Measurements from ENCODE around the gene FMN1. TPM values are rescaled to one million over a fixed set of nuclear protein-coding genes. Genes with fewer than 3 reads are reported as not detected.

FMN1 gene
- total and polyA plus RNA-seq, 2 experiments from 2014 or later: 0.93 to 2.2 TPM

GRCh38 chr15:32886459-32886858, 308.1 kb downstream of the FMN1 start:
- in situ Hi-C loops (cut with MboI): no loop called here

GRCh38 chr15:32885713-32886112, 308.8 kb downstream of the FMN1 start:
- 39 to 43% methylated on average over 5 of the region's 5 CpGs for WGBS, 2 experiments (ENCODE audit: low coverage in 1 of 2, low lambda C conversion rate in 2 of 2, missing lambda C conversion rate in 2 of 2)
- no peak for DNase-seq
- TF ChIP-seq EZH2phosphoT487 (IDR thresholded peaks at IDR 0.05; ENCODE audit: insufficient read depth, low read depth) (no peak), EZH2 (IDR thresholded peaks at IDR 0.05; ENCODE audit: insufficient read depth, poor library complexity, severe bottlenecking) (no peak)
- H3K79me2 ChIP-seq (ENCODE audit: insufficient read depth): no peaks in the 10 kb centered on the region
- H3F3A ChIP-seq (ENCODE audit: insufficient read depth): peaks cover 23% of the 10 kb centered on the region
- no peaks in the 10 kb centered on the region for H4K20me1 ChIP-seq (ENCODE audit: insufficient read depth)
- no peaks in the 10 kb centered on the region for H3K36me3 ChIP-seq (ENCODE audit: low read depth)
- no peak overlapping the region; the same call in 1 of the 2 replicates for H2AFZ ChIP-seq
- H3K9me3 ChIP-seq (ENCODE audit: low read depth): no peaks in the 10 kb centered on the region
- H3K9me2 ChIP-seq (ENCODE audit: insufficient read depth): no peaks in the 10 kb centered on the region
- H3K4me1 ChIP-seq (ENCODE audit: insufficient read depth): peaks cover 26% of the 10 kb centered on the region
- no peak overlapping the region for H3K4me2 ChIP-seq (ENCODE audit: unreplicated experiment)
- H3K27ac ChIP-seq: no peak overlapping the region
- H3K9ac ChIP-seq: no peak overlapping the region
- in situ Hi-C loops (cut with MboI): no loop called here
- no peak overlapping the region for H3K4me3 ChIP-seq
- no peaks in the 10 kb centered on the region for H3K27me3 ChIP-seq (replicated peaks; ENCODE audit: insufficient read depth)

More at GRCh38 chr15:32886459-32886858, 308.1 kb downstream of the FMN1 start:
- Histone ChIP-seq H4K20me1 (ENCODE audit: insufficient read depth) (no peaks in the 10 kb centered on the region), H3K9ac (no peak overlapping the region), H3K36me3 (ENCODE audit: low read depth) (no peaks in the 10 kb centered on the region), H3K79me2 (ENCODE audit: insufficient read depth) (no peaks in the 10 kb centered on the region), H3K4me3 (no peak overlapping the region), H3K27me3 (replicated peaks; ENCODE audit: insufficient read depth) (no peaks in the 10 kb centered on the region), H3K27ac (no peak overlapping the region), H3K4me2 (ENCODE audit: unreplicated experiment) (no peak overlapping the region), H3F3A (ENCODE audit: insufficient read depth) (peaks cover 23% of the 10 kb centered on the region), H3K9me3 (ENCODE audit: low read depth) (no peaks in the 10 kb centered on the region), H3K4me1 (ENCODE audit: insufficient read depth) (peaks cover 26% of the 10 kb centered on the region), H2AFZ (no peak overlapping the region), H3K9me2 (ENCODE audit: insufficient read depth) (no peaks in the 10 kb centered on the region)
- 89 to 92% methylated on average over 7 of the region's 7 CpGs for WGBS, 2 experiments (ENCODE audit: low coverage in 1 of 2, low lambda C conversion rate in 2 of 2, missing lambda C conversion rate in 2 of 2)
- TF ChIP-seq EZH2 (IDR thresholded peaks at IDR 0.05; ENCODE audit: insufficient read depth, poor library complexity, severe bottlenecking) (no peak), EZH2phosphoT487 (IDR thresholded peaks at IDR 0.05; ENCODE audit: insufficient read depth, low read depth) (no peak)
- DNase-seq: no peak

GRCh38 chr15:32884146-32884545, 310.4 kb downstream of the FMN1 start:
- Histone ChIP-seq H3K27ac (no peak overlapping the region), H3K9me3 (ENCODE audit: low read depth) (no peaks in the 10 kb centered on the region), H3K4me2 (ENCODE audit: unreplicated experiment) (no peak overlapping the region), H3K9me2 (ENCODE audit: insufficient read depth) (no peaks in the 10 kb centered on the region), H3K4me3 (no peak overlapping the region), H3K79me2 (ENCODE audit: insufficient read depth) (no peaks in the 10 kb centered on the region), H3K4me1 (ENCODE audit: insufficient read depth) (peaks cover 31% of the 10 kb centered on the region), H3F3A (ENCODE audit: insufficient read depth) (peaks cover 22% of the 10 kb centered on the region), H3K9ac (no peak overlapping the region), H2AFZ (peak overlapping the region; percentile 23; the same call in 1 of the 2 replicates), H3K27me3 (replicated peaks; ENCODE audit: insufficient read depth) (no peaks in the 10 kb centered on the region), H4K20me1 (ENCODE audit: insufficient read depth) (no peaks in the 10 kb centered on the region), H3K36me3 (ENCODE audit: low read depth) (no peaks in the 10 kb centered on the region)
- DNase-seq: peak; percentile 39
- 36 to 45% methylated on average over 6 of the region's 6 CpGs for WGBS, 2 experiments (ENCODE audit: low coverage in 1 of 2, low lambda C conversion rate in 2 of 2, missing lambda C conversion rate in 2 of 2)
- TF ChIP-seq EZH2phosphoT487 (IDR thresholded peaks at IDR 0.05; ENCODE audit: insufficient read depth, low read depth): no peak
- TF ChIP-seq EZH2 (IDR thresholded peaks at IDR 0.05; ENCODE audit: insufficient read depth, poor library complexity, severe bottlenecking): no peak
- in situ Hi-C loops (cut with MboI): no loop called here

GRCh38 chr15:32882955-32883354, 311.6 kb downstream of the FMN1 start:
- Histone ChIP-seq H3K9me2 (ENCODE audit: insufficient read depth) (no peaks in the 10 kb centered on the region), H3K27ac (no peak overlapping the region), H4K20me1 (ENCODE audit: insufficient read depth) (no peaks in the 10 kb centered on the region), H2AFZ (no peak overlapping the region), H3K36me3 (ENCODE audit: low read depth) (no peaks in the 10 kb centered on the region), H3K4me2 (ENCODE audit: unreplicated experiment) (no peak overlapping the region), H3F3A (ENCODE audit: insufficient read depth) (peaks cover 10% of the 10 kb centered on the region; the same call in 1 of the 2 replicates), H3K9me3 (ENCODE audit: low read depth) (no peaks in the 10 kb centered on the region), H3K9ac (no peak overlapping the region), H3K27me3 (replicated peaks; ENCODE audit: insufficient read depth) (no peaks in the 10 kb centered on the region), H3K4me3 (no peak overlapping the region), H3K79me2 (ENCODE audit: insufficient read depth) (no peaks in the 10 kb centered on the region), H3K4me1 (ENCODE audit: insufficient read depth) (peaks cover 31% of the 10 kb centered on the region)
- TF ChIP-seq EZH2phosphoT487 (IDR thresholded peaks at IDR 0.05; ENCODE audit: insufficient read depth, low read depth) (no peak), EZH2 (IDR thresholded peaks at IDR 0.05; ENCODE audit: insufficient read depth, poor library complexity, severe bottlenecking) (no peak)
- DNase-seq: no peak
- in situ Hi-C loops (cut with MboI): no loop called here
- WGBS, 2 experiments (ENCODE audit: low coverage in 1 of 2, low lambda C conversion rate in 2 of 2, missing lambda C conversion rate in 2 of 2): 95 to 96% methylated on average over 4 of the region's 4 CpGs

- Histone ChIP-seq H3K9me3 (ENCODE audit: low read depth) (no peaks in the 10 kb centered on the region), H3K9me2 (ENCODE audit: insufficient read depth) (no peaks in the 10 kb centered on the region), H3K79me2 (ENCODE audit: insufficient read depth) (no peaks in the 10 kb centered on the region), H3K4me2 (ENCODE audit: unreplicated experiment) (no peak overlapping the region), H4K20me1 (ENCODE audit: insufficient read depth) (no peaks in the 10 kb centered on the region), H3K27ac (no peak overlapping the region), H3K4me1 (ENCODE audit: insufficient read depth) (peaks cover 32% of the 10 kb centered on the region), H3F3A (ENCODE audit: insufficient read depth) (peaks cover 7% of the 10 kb centered on the region; the same call in 1 of the 2 replicates), H3K27me3 (replicated peaks; ENCODE audit: insufficient read depth) (no peaks in the 10 kb centered on the region), H3K4me3 (no peak overlapping the region), H3K9ac (no peak overlapping the region), H3K36me3 (ENCODE audit: low read depth) (no peaks in the 10 kb centered on the region), H2AFZ (no peak overlapping the region)
- in situ Hi-C loops (cut with MboI): no loop called here
- no peak for TF ChIP-seq EZH2phosphoT487 (IDR thresholded peaks at IDR 0.05; ENCODE audit: insufficient read depth, low read depth)
- TF ChIP-seq EZH2 (IDR thresholded peaks at IDR 0.05; ENCODE audit: insufficient read depth, poor library complexity, severe bottlenecking): no peak
- WGBS, 2 experiments (ENCODE audit: low coverage in 1 of 2, low lambda C conversion rate in 2 of 2, missing lambda C conversion rate in 2 of 2): 90 to 96% methylated on average over 1 of the region's 1 CpG
- no peak for DNase-seq
Observed at GRCh38 chr15:32881528-32881927, 313.0 kb downstream of the FMN1 start.
